ENCODE data around the gene CRISP1. TPM values are rescaled to one million over a fixed set of nuclear protein-coding genes. Genes with fewer than 3 reads are reported as not detected.
"Not testable (repeated sequence)": the region's sequence is repeated elsewhere in the genome, so short reads cannot be mapped to it uniquely, and the experiment has no call there.

The CRISP1 gene
- total and polyA plus RNA-seq, 9 of the 15 experiments (the other 6 are each of a cell fraction or from before 2014, with no cell fraction given) = not detected

DNA sequence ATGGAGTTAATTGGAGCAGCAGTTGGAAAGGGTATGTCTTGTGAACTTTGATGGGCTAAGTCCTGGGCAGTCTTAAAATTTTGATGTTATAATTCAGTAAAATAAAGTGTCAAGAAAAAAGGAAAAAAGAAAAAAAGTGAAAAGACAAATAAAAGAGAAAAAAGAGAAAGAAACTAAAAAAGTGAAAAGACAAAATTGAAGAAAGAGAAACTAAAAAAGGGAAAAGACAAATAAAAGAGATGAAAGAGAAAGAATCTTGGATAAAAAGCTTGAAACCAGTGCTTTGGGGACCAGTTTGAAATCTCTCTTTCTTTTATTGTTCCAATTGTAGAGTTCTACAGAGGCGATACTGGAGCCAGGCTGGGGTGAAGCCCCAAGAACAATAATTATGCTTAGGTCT, 67.2 kb downstream of the CRISP1 start:
- no TSS peak for BruUV-seq (replicated peaks)
- Histone ChIP-seq H3K27me3 (ENCODE audit: control insufficient read depth in 2 of 2, insufficient read depth in 2 of 2, low read length in 2 of 2) (no peaks in the 10 kb centered on the region), H3K4me3 (no peak overlapping the region), H3K9ac (ENCODE audit: insufficient read depth in 1 of 2, low read depth in 2 of 2, low read length in 2 of 2) (no peak overlapping the region), H3K4me2 (ENCODE audit: insufficient read depth, low read length) (no peak overlapping the region), H4K20me1 (replicated peaks; ENCODE audit: control insufficient read depth, insufficient read depth, low read length) (no peaks in the 10 kb centered on the region), H3K79me2 (ENCODE audit: control insufficient read depth, insufficient read depth, low read length) (no peaks in the 10 kb centered on the region), H3K9me3 (replicated peaks; ENCODE audit: control insufficient read depth, insufficient read depth, low read depth, low read length) (no peaks in the 10 kb centered on the region), H2AFZ (ENCODE audit: low read depth, low read length) (no peak overlapping the region; the same call in 1 of the 2 replicates), H3K36me3 (ENCODE audit: control insufficient read depth, insufficient read depth, low read length) (no peaks in the 10 kb centered on the region), H3K9me1 (ENCODE audit: control insufficient read depth, insufficient read depth, low read length) (no peaks in the 10 kb centered on the region), H3K4me1 (replicated peaks in 1 of 2; ENCODE audit: control insufficient read depth in 2 of 2, insufficient read depth in 2 of 2, low read length in 2 of 2) (no peaks in the 10 kb centered on the region), H3K27ac (ENCODE audit: extremely low read depth, low read depth, low read length) (no peak overlapping the region)
- TF ChIP-seq, protein P1, sequence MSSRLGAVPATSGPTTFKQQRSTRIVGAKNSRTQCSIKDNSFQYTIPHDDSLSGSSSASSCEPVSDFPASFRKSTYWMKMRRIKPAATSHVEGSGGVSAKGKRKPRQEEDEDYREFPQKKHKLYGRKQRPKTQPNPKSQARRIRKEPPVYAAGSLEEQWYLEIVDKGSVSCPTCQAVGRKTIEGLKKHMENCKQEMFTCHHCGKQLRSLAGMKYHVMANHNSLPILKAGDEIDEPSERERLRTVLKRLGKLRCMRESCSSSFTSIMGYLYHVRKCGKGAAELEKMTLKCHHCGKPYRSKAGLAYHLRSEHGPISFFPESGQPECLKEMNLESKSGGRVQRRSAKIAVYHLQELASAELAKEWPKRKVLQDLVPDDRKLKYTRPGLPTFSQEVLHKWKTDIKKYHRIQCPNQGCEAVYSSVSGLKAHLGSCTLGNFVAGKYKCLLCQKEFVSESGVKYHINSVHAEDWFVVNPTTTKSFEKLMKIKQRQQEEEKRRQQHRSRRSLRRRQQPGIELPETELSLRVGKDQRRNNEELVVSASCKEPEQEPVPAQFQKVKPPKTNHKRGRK (tag; IDR thresholded peaks at IDR 0.05) = peak; percentile 69
- TF ChIP-seq SIX5 (IDR thresholded peaks at IDR 0.05; ENCODE audit: borderline replicate concordance in 1 of 2, insufficient read depth in 1 of 2, low read depth in 1 of 2, low read length in 2 of 2) (no peak), CBFB (CRISPR knock-in tag; IDR thresholded peaks at IDR 0.05) (no peak)
- 80% methylated on average over 1 of the region's 1 CpG for WGBS (ENCODE audit: insufficient coverage, low coverage, missing lambda C conversion rate)
- ChIA-PET CTCF (ENCODE audit: low intra/inter-chr PET ratio) (no interaction called here), POLR2A (no interaction called here)
- FAIRE-seq = no peak
- DNase-seq (ENCODE audit: extremely low read depth in 1 of 4, low spot score in 3 of 4) = no peak
- in situ Hi-C loops (cut with MboI) (no loop called here), intact Hi-C loops (cut with micrococcal nuclease) (no loop called here)
- no peak for ATAC-seq

DNA sequence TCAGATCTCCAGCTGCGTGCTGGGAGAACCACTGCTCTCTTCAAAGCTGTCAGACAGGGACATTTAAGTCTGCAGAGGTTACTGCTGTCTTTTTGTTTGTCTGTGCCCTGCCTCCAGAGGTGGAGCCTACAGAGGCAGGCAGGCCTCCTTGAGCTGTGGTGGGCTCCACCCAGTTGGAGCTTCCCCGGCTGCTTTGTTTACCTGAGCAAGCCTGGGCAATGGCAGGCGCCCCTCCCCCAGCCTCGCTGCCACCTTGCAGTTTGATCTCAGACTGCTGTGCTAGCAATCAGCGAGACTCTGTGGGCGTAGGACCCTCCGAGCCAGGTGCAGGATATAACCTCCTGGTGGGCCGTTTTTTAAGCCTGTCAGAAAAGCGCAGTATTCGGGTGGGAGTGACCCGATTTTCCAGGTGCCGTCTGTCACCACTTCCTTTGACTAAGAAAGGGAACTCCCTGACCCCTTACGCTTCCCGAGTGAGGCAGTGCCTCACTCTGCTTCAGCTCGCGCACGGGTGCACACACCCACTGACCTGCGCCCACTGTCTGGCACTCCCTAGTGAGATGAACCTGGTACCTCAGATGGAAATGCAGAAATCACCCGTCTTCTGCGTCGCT, 69.4 kb downstream of the CRISP1 start:
- DNase-seq (ENCODE audit: extremely low read depth in 1 of 4, low spot score in 3 of 4); ATAC-seq; in situ Hi-C loops (cut with MboI); H3K36me3 ChIP-seq (ENCODE audit: control insufficient read depth, insufficient read depth, low read length); H3K27me3 ChIP-seq (ENCODE audit: control insufficient read depth in 2 of 2, insufficient read depth in 2 of 2, low read length in 2 of 2); H3K4me3 ChIP-seq; H4K20me1 ChIP-seq (replicated peaks; ENCODE audit: control insufficient read depth, insufficient read depth, low read length); H3K9ac ChIP-seq (ENCODE audit: insufficient read depth in 1 of 2, low read depth in 2 of 2, low read length in 2 of 2); FAIRE-seq; H3K9me3 ChIP-seq (replicated peaks; ENCODE audit: control insufficient read depth, insufficient read depth, low read depth, low read length); POLR2A ChIA-PET; H2AFZ ChIP-seq (ENCODE audit: low read depth, low read length); H3K4me1 ChIP-seq (replicated peaks in 1 of 2; ENCODE audit: control insufficient read depth in 2 of 2, insufficient read depth in 2 of 2, low read length in 2 of 2); CTCF ChIA-PET (ENCODE audit: low intra/inter-chr PET ratio); H3K4me2 ChIP-seq (ENCODE audit: insufficient read depth, low read length); BruUV-seq (replicated peaks); H3K79me2 ChIP-seq (ENCODE audit: control insufficient read depth, insufficient read depth, low read length); intact Hi-C loops (cut with micrococcal nuclease); H3K9me1 ChIP-seq (ENCODE audit: control insufficient read depth, insufficient read depth, low read length); H3K27ac ChIP-seq (ENCODE audit: extremely low read depth, low read depth, low read length): not testable (repeated sequence)
- WGBS (ENCODE audit: insufficient coverage, low coverage, missing lambda C conversion rate) = 82% methylated on average over 15 of the region's 21 CpGs

All from K562 (cell line).